Esophagus squamous epithelium (tissue), 5 donors: ENCODE results near the gene LRRC72. TPM values are rescaled to one million over a fixed set of nuclear protein-coding genes. Genes with fewer than 3 reads are reported as not detected.
"Not testable (repeated sequence)": the region's sequence is repeated elsewhere in the genome, so short reads cannot be mapped to it uniquely, and the experiment has no call there.

Experiments
- DNase-seq: peaks from one replicate; lab custom pipeline; 2025; lab: John Stamatoyannopoulos, UW
- H3K27ac ChIP-seq, 4 donors: fragments of 200-600 bp; sonication (generic); one replicate each; pipeline ENCODE4 v1.5.1; 2016 to 2019; ENCODE audit warnings: mild to moderate bottlenecking in 1 of 4
- H3K27me3 ChIP-seq, 4 donors: fragments of 200-600 bp; sonication (generic); 1 replicate in 3 of 4; 2 replicates in 1 of 4; pipeline versions ENCODE4 v1.5.1 to v1.6.0; 2017 to 2021; ENCODE audit warnings: antibody characterized with exemption in 1 of 4
- H3K36me3 ChIP-seq, 3 donors: fragments of 200-600 bp; sonication (generic); one replicate each; pipeline ENCODE4 v1.5.1; 2016 to 2019
- H3K4me1 ChIP-seq, 3 donors: fragments of 200-600 bp; sonication (generic); one replicate each; pipeline ENCODE4 v1.5.1; 2017 to 2019
- H3K4me3 ChIP-seq, 4 donors: fragments of 200-600 bp; sonication (generic); 1 replicate in 3 of 4; 2 replicates in 1 of 4; pipeline ENCODE4 v1.5.1; 2016 to 2019; ENCODE audit warnings: mild to moderate bottlenecking in 2 of 4, moderate library complexity in 1 of 4
- H3K9me3 ChIP-seq, 3 donors: fragments of 200-600 bp; sonication (generic); one replicate each; pipeline ENCODE4 v1.5.1; 2016 to 2019
- CTCF ChIP-seq, 6 experiments: fragments of 450-650 bp in 4 of 6; fragments of 200-600 bp in 2 of 6; sonication (generic) in 2 of 6; IDR thresholded peaks; one replicate each; pipeline ENCODE4 v1.5.1; 2016 to 2019; ENCODE audit warnings: antibody characterized with exemption in 6 of 6, mild to moderate bottlenecking in 4 of 6, moderate library complexity in 4 of 6
- POLR2A ChIP-seq, 4 donors: fragments of 450-650 bp; IDR thresholded peaks; one replicate each; pipeline ENCODE4 v1.6.1; 2017; ENCODE audit warnings: antibody characterized with exemption in 4 of 4, mild to moderate bottlenecking in 4 of 4, moderate library complexity in 3 of 4
- WGBS, 2 donors: methylation state at CpG; one replicate each; pipeline ENCODE4 v1.1.5; 2018; 5-methylcytosine and 5-hydroxymethylcytosine counted together
- intact Hi-C: fragments of 100-400 bp; cut with DNase I; formaldehyde crosslinking; loops from one replicate; pipeline ENCODE4 v1.15.0; 2022
- total RNA-seq, 4 donors: library from RNA; depleted of rRNA; stranded (reverse); fragments of >200 nt; gene quantifications; one replicate each; pipeline ENCODE4 v1.1.0, GENCODE V29; 2016
- donor health status: DM: yes; HTN: yes; CAD: no.

The LRRC72 gene
- total RNA-seq, 4 donors from 2014 or later: not detected

GRCh38 chr7:16592395-16592794 lies 65.8 kb downstream of the LRRC72 start:
- DNase-seq: no peak

GRCh38 chr7:16594061-16594460 lies 67.4 kb downstream of the LRRC72 start:
- TF ChIP-seq POLR2A (IDR thresholded peaks at IDR 0.05) (no peak), CTCF (IDR thresholded peaks at IDR 0.05) (no peak)
- no peak for DNase-seq
- intact Hi-C loops: no loop called here
- Histone ChIP-seq H3K27ac (no peak overlapping the region), H3K36me3 (peaks cover 0 to 13% (median 3%) of the 10 kb centered on the region in 3 donors), H3K9me3 (no peaks in the 10 kb centered on the region), H3K4me3 (no peak overlapping the region), H3K4me1 (no peaks in the 10 kb centered on the region), H3K27me3 (no peaks in the 10 kb centered on the region)

More at GRCh38 chr7:16592395-16592794, 65.8 kb downstream of the LRRC72 start:
- Histone ChIP-seq H3K27ac (no peak overlapping the region), H3K4me3 (no peak overlapping the region), H3K27me3 (no peaks in the 10 kb centered on the region), H3K36me3 (no peaks in the 10 kb centered on the region), H3K9me3 (no peaks in the 10 kb centered on the region), H3K4me1 (no peaks in the 10 kb centered on the region)
- intact Hi-C loops: no loop called here
- WGBS, 2 donors: 67 to 76% methylated on average over 3 of the region's 3 CpGs
- TF ChIP-seq CTCF (IDR thresholded peaks at IDR 0.05) (no peak), POLR2A (IDR thresholded peaks at IDR 0.05) (no peak)

GRCh38 chr7:16594676-16595075 lies 68.1 kb downstream of the LRRC72 start:
- Histone ChIP-seq H3K4me1 (no peaks in the 10 kb centered on the region), H3K9me3 (no peaks in the 10 kb centered on the region), H3K4me3 (no peak overlapping the region), H3K27me3 (no peaks in the 10 kb centered on the region), H3K36me3 (peaks cover 0 to 19% (median 5%) of the 10 kb centered on the region in 3 donors), H3K27ac (no peak overlapping the region)
- no peak for DNase-seq
- WGBS, 2 donors: 85 to 97% methylated on average over 1 of the region's 1 CpG
- intact Hi-C loops: no loop called here
- TF ChIP-seq CTCF (IDR thresholded peaks at IDR 0.05) (no peak), POLR2A (IDR thresholded peaks at IDR 0.05) (no peak)

- H3K27ac ChIP-seq, DNase-seq, H3K27me3 ChIP-seq, H3K9me3 ChIP-seq, H3K4me3 ChIP-seq, intact Hi-C loops, H3K4me1 ChIP-seq: not testable (repeated sequence)
- H3K36me3 ChIP-seq: peaks cover 0 to 28% (median 5%) of the 10 kb centered on the region in 3 donors
- WGBS, 2 donors: 81% methylated on average over 4 of the region's 4 CpGs
Measured at GRCh38 chr7:16595596-16595995, 69.0 kb downstream of the LRRC72 start.

- no peaks in the 10 kb centered on the region for H3K9me3 ChIP-seq
- H3K27me3 ChIP-seq: no peaks in the 10 kb centered on the region
- H3K4me1 ChIP-seq: no peaks in the 10 kb centered on the region
- no peak overlapping the region for H3K4me3 ChIP-seq
- no peak overlapping the region for H3K27ac ChIP-seq
- intact Hi-C loops: no loop called here
- peaks cover 0 to 52% (median 5%) of the 10 kb centered on the region in 3 donors for H3K36me3 ChIP-seq
- DNase-seq: no peak
- no peak for TF ChIP-seq POLR2A (IDR thresholded peaks at IDR 0.05)
- TF ChIP-seq CTCF (IDR thresholded peaks at IDR 0.05): no peak
- WGBS, 2 donors: 39 to 64% methylated on average over 4 of the region's 4 CpGs
Measured at GRCh38 chr7:16598015-16598414, 71.4 kb downstream of the LRRC72 start.

GRCh38 chr7:16599860-16600259 lies 73.2 kb downstream of the LRRC72 start:
- no peaks in the 10 kb centered on the region for H3K9me3 ChIP-seq
- no peak overlapping the region for H3K27ac ChIP-seq
- DNase-seq: no peak
- no peak overlapping the region for H3K4me3 ChIP-seq
- TF ChIP-seq CTCF (IDR thresholded peaks at IDR 0.05): no peak
- no peak for TF ChIP-seq POLR2A (IDR thresholded peaks at IDR 0.05)
- peaks cover 0 to 70% (median 5%) of the 10 kb centered on the region in 3 donors for H3K36me3 ChIP-seq
- intact Hi-C loops: no loop called here
- H3K27me3 ChIP-seq: no peaks in the 10 kb centered on the region
- H3K4me1 ChIP-seq: no peaks in the 10 kb centered on the region
- 81 to 89% methylated on average over 7 of the region's 7 CpGs for WGBS, 2 donors
